Stimulated activated CD4-positive, alpha-beta T cell treated with anti-CD3 and anti-CD28 coated beads, Interleukin-12 subunit alpha, Interleukin-12 subunit beta, amount 100 ng/mL, for 24 hours (primary cell): ENCODE data around the gene KIF26B.
"Not testable (repeated sequence)": the region's sequence is repeated elsewhere in the genome, so short reads cannot be mapped to it uniquely, and the experiment has no call there.

Experiments used
- DNase-seq, 2 experiments: peaks; one replicate each; pipeline ENCODE4 v3.0.0-alpha.2; 2020; ENCODE audit warnings: low read depth in 2 of 2

The KIF26B gene

DNA sequence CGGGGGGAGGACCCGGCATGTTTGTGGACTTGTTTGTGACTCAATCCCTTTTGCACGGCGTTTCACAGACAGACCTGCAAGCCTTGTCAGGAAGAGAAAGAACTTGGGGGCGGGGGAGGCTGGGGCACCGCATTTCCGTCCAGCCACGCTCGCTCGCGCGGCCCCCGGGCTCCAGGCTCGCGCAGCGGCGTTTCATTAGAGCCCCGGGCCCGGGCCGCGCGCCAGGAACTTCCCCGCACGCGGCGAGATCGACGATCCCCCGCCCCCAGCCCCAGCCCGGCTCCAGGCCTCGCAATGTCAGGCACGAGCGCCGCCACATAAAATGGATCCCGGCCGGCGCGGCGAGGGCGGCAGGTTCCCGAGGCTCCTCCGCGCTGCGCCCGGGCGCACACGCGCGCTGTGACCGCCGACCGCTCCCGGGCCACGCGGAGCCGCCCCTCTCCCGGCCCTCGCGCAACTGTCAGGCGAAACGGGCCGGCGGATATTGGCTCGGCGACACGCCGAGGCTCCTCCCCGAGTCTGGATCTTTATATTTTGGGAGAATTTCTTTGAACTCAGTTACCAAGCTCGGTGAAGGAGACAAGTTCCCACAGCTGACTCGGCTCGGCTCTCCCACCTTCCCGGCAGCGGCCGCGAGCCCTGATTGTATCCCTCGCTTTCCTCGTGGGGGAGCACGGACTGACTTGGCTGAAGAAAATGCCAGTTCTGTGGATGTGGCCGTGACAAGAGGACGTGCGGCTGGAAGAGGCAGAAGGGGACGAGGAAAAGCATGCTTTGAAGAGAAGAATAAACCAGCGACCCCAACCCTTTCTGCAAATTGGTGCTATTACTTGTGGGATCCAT is at the start of gene KIF26B:
TSS of gene KIF26B (plus strand) at position 557 of the 843 bp plus-strand sequence. CDS start 440 bp downstream, outside the sequence.
- peak in 1 of 2 experiments; percentile 22 for DNase-seq

GRCh38 chr1:245105042-245105441 is 49.7 kb upstream of the KIF26B start:
- DNase-seq, result no peak

- no peak for DNase-seq
Observed at GRCh38 chr1:245105815-245106410, 48.9 kb upstream of the KIF26B start.

DNA sequence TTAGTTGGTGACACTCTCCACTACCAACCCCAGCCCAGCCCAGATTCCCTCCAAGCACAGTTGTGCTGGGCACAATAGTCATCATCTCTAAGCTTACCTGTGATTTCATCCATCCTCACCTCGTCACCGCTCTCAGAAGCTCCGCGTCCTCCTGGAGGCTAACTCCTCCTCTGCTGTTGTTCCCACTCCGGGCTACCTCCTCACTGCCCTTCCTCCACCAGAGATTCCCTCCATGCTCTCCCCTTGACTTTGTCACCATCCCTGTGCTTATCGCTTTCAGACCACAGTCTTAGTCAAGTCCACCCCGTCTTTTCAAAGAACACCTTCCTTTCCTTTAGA is 47.0 kb upstream of the KIF26B start:
- no peak for DNase-seq

DNA sequence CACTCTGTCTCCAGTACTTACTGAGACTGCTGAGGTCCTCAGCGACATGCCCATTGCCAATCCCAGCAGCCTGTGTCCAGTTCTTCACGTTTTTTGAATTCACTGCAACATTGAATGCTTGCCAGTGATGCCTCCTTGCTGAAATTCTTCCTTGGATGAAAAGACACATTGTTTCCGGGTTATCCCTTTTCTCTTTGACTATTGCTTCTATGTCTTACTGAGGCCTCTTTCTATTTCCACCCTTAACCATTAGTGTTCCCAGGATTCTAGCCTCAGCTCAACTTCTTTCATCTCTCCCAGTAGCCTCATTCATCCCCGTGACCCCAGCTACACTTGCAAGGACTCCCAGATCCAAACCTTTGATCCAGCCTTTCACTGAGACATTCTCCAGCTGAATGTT is 46.5 kb upstream of the KIF26B start:
- no peak for DNase-seq

DNA sequence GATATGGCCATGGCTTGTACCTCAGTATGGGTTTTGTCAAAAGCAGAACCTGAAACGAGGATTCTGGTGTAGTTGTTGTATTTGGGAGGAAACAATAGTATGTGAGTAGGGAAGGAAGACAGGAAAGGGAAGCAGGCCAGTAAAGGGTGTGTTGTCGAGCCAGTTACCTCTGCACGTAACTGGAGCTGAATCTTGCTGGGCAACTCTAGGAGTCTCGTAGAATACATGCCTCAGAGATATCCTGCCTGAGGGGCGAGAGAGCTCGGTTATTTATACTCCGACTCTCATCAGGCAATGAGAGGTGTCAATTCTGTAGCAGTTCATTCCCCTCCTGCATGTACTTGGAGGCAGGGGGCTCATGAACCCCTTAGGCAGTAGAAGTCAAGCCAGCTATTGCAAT is 45.9 kb upstream of the KIF26B start:
- DNase-seq, result no peak

DNA sequence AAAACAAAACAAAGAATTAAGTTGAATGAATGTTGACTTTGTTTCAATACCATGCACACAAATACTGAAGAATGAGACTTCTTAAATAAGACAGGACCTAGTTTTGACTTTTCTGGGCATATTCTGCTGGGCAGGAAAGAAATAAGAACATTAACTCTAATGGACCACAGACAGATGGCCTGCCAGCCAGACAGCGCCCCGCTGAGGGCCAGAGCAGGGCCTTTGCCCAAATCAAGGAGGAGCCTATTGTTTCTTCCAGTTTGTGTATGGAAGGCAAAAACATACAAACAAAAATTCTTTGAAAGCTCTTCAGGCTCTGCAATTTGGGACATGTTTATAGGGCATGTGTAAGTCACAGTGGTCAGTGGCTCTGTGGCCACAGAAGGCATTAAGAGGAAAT is 44.4 kb upstream of the KIF26B start:
- DNase-seq, result no peak

- DNase-seq, result no peak
Observed at GRCh38 chr1:245111073-245111472, 43.7 kb upstream of the KIF26B start.

DNA sequence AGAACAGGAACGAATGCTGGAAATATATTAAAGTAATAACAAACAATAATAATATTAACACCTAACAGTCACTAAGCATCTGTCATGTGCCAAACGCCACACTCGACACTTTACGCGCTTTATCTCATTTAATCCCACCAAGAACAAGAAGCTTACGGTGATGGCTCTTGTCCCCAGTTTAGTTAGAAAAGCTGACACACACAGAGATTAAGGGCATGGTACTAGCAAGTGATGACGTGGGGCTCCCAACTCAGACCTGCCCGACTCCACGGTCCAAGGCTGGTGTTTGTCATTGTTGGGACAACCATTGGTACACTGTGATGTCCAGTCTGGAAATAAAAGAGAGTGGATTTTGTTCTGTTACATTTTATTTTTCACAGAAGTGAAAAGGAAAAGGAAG is 41.1 kb upstream of the KIF26B start:
- no peak for DNase-seq

DNA sequence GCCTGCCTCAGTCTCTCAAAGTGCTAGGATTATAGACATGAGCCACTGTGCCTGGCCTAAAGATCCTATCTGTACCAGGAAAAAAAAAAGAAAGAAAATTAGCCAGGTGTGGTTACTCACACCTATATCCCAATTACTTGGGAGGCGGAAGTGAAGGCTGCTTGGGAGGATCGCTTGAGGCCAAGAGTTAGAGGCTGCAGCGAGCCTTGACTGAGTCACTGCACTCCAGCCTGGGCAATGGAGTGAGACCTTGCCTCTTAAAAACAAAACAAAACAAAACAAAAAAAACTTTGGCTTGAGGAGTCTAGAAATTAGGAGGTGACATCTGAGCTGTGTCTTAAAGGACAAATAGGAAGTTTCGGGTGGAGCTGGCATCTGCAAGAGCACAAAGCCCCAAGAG is 38.7 kb upstream of the KIF26B start:
- DNase-seq, result no peak

GRCh38 chr1:245116751-245117150 is 38.0 kb upstream of the KIF26B start:
- no peak for DNase-seq

GRCh38 chr1:245118066-245118465 is 36.7 kb upstream of the KIF26B start:
- DNase-seq, result no peak

DNA sequence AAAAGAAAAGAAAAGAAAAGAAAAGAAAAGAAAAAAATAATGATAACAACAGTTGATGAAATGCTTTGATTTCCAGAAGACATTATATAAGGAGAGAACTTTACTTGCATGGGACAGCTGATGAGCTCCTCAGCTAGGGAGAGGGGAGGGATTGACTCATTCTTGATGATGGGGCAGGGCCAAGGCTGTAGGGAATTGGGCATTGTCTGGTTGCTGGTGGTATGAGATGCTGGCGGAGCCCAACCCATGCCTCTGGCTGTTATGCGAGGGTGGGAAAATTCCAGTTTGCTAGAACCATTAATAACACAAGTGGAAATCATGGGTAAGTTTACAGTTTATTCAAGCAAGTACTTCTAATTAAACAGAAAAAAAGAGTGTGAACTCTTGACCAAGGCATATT is 36.0 kb upstream of the KIF26B start:
- DNase-seq, result no peak

DNA sequence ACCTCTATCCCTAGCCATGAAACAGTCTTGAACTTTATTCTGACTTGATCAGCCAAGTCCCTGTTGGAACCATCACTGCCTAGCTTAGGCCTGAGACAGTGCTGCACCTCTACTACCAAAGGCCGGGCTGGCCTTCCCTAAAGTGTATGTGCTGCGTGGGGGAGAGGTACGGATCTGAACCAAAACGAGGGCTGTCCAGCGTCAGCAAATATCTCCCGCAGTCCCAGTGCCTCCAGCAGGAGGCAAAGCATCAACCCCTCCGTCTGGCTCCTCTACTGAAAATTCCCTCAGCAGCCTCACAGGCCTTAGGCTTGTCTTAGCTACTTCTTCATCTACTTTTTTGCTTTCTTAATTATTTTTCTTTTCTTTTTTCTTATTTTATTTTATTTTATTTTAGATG is 33.3 kb upstream of the KIF26B start:
- no peak for DNase-seq

- no peak for DNase-seq
Observed at GRCh38 chr1:245124241-245124640, 30.5 kb upstream of the KIF26B start.

GRCh38 chr1:245124644-245125043 is 30.1 kb upstream of the KIF26B start:
- DNase-seq, result no peak

DNA sequence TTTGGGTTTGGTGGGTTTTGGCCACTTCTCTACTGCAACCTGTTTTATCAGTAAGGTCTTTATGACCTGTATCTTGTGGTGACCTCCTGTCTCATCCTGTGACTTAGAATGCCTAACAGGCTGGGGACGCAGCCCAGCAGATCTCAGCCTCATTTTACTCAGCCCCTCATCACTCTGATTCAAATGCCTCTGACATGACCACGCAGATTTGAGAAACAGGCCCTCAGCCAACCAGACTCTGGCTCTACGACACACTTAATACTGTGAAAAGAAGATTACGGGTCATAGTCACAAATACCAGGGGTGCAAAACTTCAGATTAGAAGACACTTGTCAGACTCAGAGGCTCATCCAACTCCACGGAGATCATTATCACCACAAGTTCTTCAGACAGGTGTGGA is 28.3 kb upstream of the KIF26B start:
- no peak for DNase-seq

GRCh38 chr1:245128381-245129101 is 26.2 kb upstream of the KIF26B start:
- DNase-seq, result no peak

DNA sequence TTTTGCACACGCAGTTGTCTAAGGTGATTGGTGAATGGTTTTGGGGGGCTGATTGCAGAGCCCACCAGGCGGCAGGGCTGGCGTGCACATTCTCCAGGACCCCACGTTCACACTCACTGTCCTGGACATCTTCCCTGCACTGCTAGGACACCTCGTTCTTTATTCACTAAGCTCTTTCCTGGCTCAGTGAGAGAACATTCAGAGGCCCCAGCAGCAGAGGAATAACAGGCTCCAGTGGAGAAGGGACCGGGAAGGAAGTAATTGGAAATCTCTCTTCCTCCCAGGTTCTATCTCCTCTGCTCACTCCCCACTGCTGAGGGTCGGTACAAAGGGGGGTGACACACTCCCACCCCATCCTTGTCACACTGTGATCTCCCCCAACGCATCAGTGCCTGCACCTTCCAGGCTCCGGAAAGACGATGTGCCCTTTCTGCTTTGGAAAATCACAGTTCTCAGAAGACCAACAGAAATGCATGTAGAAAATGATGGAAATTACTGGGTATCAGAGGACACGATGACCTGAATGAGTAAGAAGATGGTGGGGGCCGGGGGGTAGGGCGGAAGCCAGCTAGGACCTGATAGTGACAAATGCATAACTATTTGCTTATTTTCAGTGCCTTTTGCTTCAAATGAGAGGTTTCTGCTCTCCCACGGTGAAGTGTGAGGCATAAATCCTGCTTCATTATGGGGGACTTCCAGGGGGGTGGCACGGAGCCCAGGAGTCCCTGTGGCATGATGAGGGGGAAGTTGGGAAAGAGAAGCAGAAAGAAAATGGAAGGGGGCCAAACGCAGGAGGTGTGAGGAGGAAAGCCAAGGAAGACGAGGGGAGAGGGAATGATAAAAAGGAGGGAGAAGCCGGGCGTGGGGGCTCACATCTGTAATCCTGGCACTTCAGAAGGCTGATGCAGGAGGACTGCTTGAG is 25.2 kb upstream of the KIF26B start:
- no peak for DNase-seq

GRCh38 chr1:245130281-245131025 is 24.3 kb upstream of the KIF26B start:
- not testable (repeated sequence) for DNase-seq

DNA sequence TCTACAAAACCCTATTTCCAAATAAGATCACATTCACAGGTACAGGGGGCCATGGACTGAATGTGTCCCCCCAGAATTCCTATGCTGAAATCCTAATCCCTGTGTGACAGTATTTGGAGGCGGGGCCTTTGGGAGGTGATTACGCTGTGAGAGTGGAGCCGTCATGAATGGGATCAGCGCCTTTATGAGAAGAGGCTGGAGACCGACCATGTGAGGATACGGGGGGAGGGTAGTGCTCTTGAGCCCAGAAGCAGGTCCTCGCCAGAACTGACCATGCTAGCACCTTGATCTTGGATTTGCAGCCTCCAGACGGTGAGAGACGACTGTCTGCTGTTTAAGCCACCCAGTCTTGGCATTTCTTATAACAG is 23.8 kb upstream of the KIF26B start:
- DNase-seq, result no peak
